Hepatocyte (in vitro differentiated cells): ENCODE results near the gene UQCC5. TPM values are rescaled to one million over a fixed set of nuclear protein-coding genes. Genes with fewer than 3 reads are reported as not detected.

Source experiments
- DNase-seq: peaks from one replicate; pipeline ENCODE4 v3.0.0-alpha.2; 2016; ENCODE audit warnings: low spot score
- H2AFZ ChIP-seq: fragments of 200-600 bp; sonication (generic); 2 replicates; pipeline ENCODE4 v1.6.0; 2016; ENCODE audit warnings: antibody characterized with exemption, mild to moderate bottlenecking
- H3K27ac ChIP-seq: fragments of 200-600 bp; sonication (generic); 2 replicates; pipeline ENCODE4 v1.5.1; 2016; ENCODE audit warnings: mild to moderate bottlenecking
- H3K27me3 ChIP-seq: fragments of 200-600 bp; sonication (generic); 2 replicates; pipeline ENCODE4 v1.6.1; 2016
- H3K36me3 ChIP-seq: fragments of 200-600 bp; sonication (generic); replicated peaks from 2 replicates; pipeline ENCODE4 v1.5.1; 2016; ENCODE audit warnings: low read depth; ENCODE audit not compliant: insufficient read depth
- H3K4me1 ChIP-seq: fragments of 200-600 bp; sonication (generic); 2 replicates; pipeline ENCODE4 v1.5.1; 2016; ENCODE audit warnings: mild to moderate bottlenecking, moderate library complexity; ENCODE audit not compliant: insufficient read depth
- H3K4me2 ChIP-seq: fragments of 200-600 bp; sonication (generic); 2 replicates; pipeline ENCODE4 v1.6.0; 2016
- H3K4me3 ChIP-seq: fragments of 200-600 bp; sonication (generic); 2 replicates; pipeline ENCODE4 v1.5.1; 2016; ENCODE audit warnings: mild to moderate bottlenecking
- H3K79me2 ChIP-seq: fragments of 200-600 bp; sonication (generic); 2 replicates; pipeline ENCODE4 v1.6.0; 2017; ENCODE audit warnings: mild to moderate bottlenecking
- H3K9me2 ChIP-seq: fragments of 200-600 bp; sonication (generic); replicated peaks from 2 replicates; pipeline ENCODE4 v1.6.0; 2017; ENCODE audit warnings: mild to moderate bottlenecking; ENCODE audit not compliant: insufficient read depth
- H3K9me3 ChIP-seq: fragments of 200-600 bp; sonication (generic); 2 replicates; pipeline ENCODE4 v1.5.1; 2016; ENCODE audit warnings: low read depth, mild to moderate bottlenecking
- H4K20me1 ChIP-seq: fragments of 200-600 bp; sonication (generic); 2 replicates; pipeline ENCODE4 v1.6.0; 2016; ENCODE audit warnings: mild to moderate bottlenecking; ENCODE audit not compliant: insufficient read depth, poor library complexity, severe bottlenecking
- EZH2 ChIP-seq: fragments of 200-600 bp; sonication (generic); IDR thresholded peaks from 2 replicates; pipeline ENCODE4 v1.6.1; 2016; ENCODE audit warnings: antibody characterized with exemption, mild to moderate bottlenecking, borderline replicate concordance
- EZH2phosphoT487 ChIP-seq: fragments of 200-600 bp; sonication (generic); IDR thresholded peaks from one replicate; pipeline ENCODE4 v1.6.1; 2018; ENCODE audit warnings: antibody characterized with exemption, mild to moderate bottlenecking, low read depth, moderate library complexity; ENCODE audit not compliant: unreplicated experiment, severe bottlenecking
- WGBS: methylation state at CpG from one replicate; pipeline ENCODE4 v1.1.6; 2016; ENCODE audit warnings: low lambda C conversion rate; ENCODE audit errors: missing lambda C conversion rate; 5-methylcytosine and 5-hydroxymethylcytosine counted together
- polyA plus RNA-seq: library from polyadenylated mRNA; unstranded; fragments of >200 nt; fragmentation: Nextera tagmentation; extraction: Ambion mirVana; gene quantifications from 2 replicates; pipeline ENCODE4 v1.2.1, GENCODE V29; 2016
- total RNA-seq: library from RNA; depleted of rRNA; stranded (reverse); fragments of >200 nt; gene quantifications from 2 replicates; pipeline ENCODE4 v1.2.3, GENCODE V29; 2014
- TF ChIP-seq, protein P1 (sequence below): fragments of 200-600 bp; sonication (generic); IDR thresholded peaks from 2 replicates; pipeline ENCODE4 v1.5.1; 2016; ENCODE audit warnings: antibody characterized with exemption, mild to moderate bottlenecking; ENCODE audit not compliant: poor library complexity

UQCC5 gene
- total and polyA plus RNA-seq, 2 experiments from 2014 or later, result 0.83 to 51.7 TPM

DNA sequence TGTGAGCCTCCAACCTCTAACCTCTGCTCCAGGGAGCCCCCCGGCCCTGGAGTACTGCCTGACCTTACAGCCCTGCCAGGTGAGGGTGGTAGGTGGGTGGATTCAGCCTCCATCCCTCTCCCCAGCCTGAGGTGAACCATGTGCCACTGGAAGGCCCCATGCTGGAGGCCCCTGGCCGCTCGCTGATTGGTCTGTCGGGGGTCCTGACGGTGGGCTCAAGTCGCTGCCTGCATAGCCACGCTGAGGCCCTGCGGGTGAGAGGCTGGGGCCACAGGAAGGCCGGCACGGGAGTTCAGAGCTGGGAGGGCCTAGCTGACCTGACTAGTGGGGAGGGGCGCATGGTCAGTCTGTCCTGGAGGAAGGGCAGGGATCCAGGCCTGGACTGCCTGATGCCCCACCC, 21.8 kb upstream of the UQCC5 start:
- H3K9me2 ChIP-seq, result no peaks in the 10 kb centered on the region
- no peaks in the 10 kb centered on the region for H3K27me3 ChIP-seq
- no peak overlapping the region for H3K4me2 ChIP-seq
- no peaks in the 10 kb centered on the region for H3K4me1 ChIP-seq
- TF ChIP-seq EZH2phosphoT487, result no peak
- H2AFZ ChIP-seq, result no peak overlapping the region
- H3K27ac ChIP-seq, result no peak overlapping the region
- no peaks in the 10 kb centered on the region for H3K36me3 ChIP-seq
- no peaks in the 10 kb centered on the region for H3K79me2 ChIP-seq
- H4K20me1 ChIP-seq, result no peaks in the 10 kb centered on the region
- WGBS, result 84% methylated on average over 11 of the region's 11 CpGs
- H3K4me3 ChIP-seq, result no peak overlapping the region
- no peaks in the 10 kb centered on the region for H3K9me3 ChIP-seq
- no peak for DNase-seq

DNA sequence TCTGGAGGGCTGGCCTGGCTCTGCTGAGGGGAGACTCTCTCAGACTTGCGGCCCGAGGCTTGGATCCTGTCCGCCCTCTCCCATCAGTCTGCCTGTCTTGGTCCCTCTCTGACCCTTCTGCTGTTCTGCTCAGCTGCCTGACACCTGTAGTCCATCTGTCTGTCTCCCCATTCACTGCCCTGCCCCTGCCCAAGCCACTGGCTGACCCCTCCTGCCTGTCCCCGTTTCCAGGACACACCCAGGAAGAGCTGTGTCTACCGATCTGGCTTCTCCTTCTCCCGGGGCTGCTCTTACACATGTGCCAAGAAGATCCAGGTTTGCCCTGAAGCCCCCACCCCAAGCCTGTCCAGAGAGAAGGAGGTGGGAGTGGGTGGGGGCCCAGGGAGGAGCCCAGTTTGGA, 21.2 kb upstream of the UQCC5 start:
- Histone ChIP-seq H3K36me3 (no peaks in the 10 kb centered on the region), H3K79me2 (no peaks in the 10 kb centered on the region), H3K4me1 (no peaks in the 10 kb centered on the region), H3K4me2 (no peak overlapping the region), H3K9me3 (no peaks in the 10 kb centered on the region), H3K4me3 (no peak overlapping the region), H3K27me3 (no peaks in the 10 kb centered on the region), H3K27ac (no peak overlapping the region), H2AFZ (no peak overlapping the region), H4K20me1 (no peaks in the 10 kb centered on the region), H3K9me2 (no peaks in the 10 kb centered on the region)
- TF ChIP-seq EZH2, result no peak
- TF ChIP-seq EZH2phosphoT487, result no peak
- TF ChIP-seq, protein P1, sequence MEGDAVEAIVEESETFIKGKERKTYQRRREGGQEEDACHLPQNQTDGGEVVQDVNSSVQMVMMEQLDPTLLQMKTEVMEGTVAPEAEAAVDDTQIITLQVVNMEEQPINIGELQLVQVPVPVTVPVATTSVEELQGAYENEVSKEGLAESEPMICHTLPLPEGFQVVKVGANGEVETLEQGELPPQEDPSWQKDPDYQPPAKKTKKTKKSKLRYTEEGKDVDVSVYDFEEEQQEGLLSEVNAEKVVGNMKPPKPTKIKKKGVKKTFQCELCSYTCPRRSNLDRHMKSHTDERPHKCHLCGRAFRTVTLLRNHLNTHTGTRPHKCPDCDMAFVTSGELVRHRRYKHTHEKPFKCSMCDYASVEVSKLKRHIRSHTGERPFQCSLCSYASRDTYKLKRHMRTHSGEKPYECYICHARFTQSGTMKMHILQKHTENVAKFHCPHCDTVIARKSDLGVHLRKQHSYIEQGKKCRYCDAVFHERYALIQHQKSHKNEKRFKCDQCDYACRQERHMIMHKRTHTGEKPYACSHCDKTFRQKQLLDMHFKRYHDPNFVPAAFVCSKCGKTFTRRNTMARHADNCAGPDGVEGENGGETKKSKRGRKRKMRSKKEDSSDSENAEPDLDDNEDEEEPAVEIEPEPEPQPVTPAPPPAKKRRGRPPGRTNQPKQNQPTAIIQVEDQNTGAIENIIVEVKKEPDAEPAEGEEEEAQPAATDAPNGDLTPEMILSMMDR, result no peak
- DNase-seq, result no peak
- WGBS, result 61% methylated on average over 6 of the region's 6 CpGs

DNA sequence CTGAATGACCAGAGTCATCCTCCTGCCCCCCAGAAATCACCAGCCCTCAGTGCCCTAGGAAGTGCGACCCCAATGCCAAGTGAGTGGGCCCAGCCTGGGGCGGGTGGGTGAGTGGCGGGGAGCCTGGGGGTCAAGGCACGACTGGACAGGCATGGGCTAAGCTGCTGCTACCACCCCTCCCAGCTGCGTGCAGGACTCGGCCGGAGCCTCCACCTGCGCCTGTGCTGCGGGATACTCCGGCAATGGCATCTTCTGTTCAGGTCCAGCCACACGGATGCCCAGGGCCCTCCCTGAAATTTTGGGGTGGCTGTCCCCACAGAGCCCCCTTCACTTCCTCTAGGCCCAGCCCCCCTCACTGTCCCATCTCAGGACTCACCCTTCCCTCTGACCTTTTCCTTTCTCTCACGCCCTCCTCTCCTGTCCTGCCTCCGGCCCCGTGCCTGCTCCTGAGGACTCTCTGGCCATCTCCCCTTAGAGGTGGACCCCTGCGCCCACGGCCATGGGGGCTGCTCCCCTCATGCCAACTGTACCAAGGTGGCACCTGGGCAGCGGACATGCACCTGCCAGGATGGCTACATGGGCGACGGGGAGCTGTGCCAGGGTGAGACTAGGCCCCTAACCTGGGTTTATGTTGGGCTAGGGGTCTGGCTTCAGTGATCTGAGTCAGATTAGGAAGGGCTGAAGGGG, 19.8 kb upstream of the UQCC5 start:
- Histone ChIP-seq H3K4me2 (no peak overlapping the region), H3K4me1 (no peaks in the 10 kb centered on the region), H3K4me3 (no peak overlapping the region), H3K79me2 (no peaks in the 10 kb centered on the region), H3K9me3 (no peaks in the 10 kb centered on the region), H2AFZ (no peak overlapping the region), H3K27ac (no peak overlapping the region), H3K27me3 (no peaks in the 10 kb centered on the region), H4K20me1 (no peaks in the 10 kb centered on the region), H3K36me3 (no peaks in the 10 kb centered on the region), H3K9me2 (no peaks in the 10 kb centered on the region)
- 91% methylated on average over 17 of the region's 19 CpGs for WGBS
- no peak for DNase-seq
- no peak for TF ChIP-seq EZH2phosphoT487
- TF ChIP-seq, protein P1, result no peak
- no peak for TF ChIP-seq EZH2

DNA sequence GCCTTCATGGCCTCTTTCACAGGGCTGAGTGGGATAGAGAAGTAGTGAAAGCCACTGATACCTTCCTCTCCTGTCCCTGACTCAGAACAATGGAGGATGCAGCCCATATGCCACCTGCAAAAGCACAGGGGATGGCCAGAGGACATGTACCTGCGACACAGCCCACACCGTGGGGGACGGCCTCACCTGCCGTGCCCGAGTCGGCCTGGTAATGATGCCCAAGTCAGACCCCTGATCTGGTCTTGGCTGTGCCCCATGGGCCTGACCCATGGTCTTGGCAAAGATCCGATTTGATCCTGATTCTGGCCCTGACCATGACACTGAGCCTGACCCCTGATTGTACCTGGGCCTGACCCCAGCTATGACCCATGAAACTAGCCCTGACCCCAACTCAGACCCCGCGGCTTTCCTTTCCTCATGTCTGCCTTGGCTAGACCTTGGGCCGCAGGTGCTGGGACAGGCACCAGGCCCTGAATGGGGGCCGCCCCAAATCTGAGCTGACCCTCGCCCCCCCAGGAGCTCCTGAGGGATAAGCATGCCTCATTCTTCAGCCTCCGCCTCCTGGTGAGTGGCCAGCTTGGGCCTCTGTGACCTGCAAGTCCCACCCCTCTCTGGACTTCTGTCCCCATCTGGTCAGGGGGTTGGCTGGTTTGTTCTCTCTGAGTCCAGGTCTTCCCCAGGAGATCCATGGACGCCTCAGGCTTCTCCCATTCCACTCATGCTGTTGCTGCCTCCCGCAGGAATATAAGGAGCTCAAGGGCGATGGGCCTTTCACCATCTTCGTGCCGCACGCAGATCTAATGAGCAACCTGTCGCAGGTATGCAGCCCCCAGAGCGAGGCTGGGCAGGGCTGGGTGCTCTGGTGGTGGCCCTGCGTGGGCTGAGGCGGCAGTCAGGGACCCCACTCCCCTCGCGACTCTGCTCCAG, 18.3 kb upstream of the UQCC5 start:
- no peaks in the 10 kb centered on the region for H4K20me1 ChIP-seq
- no peak overlapping the region for H3K4me2 ChIP-seq
- no peak overlapping the region for H3K4me3 ChIP-seq
- no peak overlapping the region for H3K27ac ChIP-seq
- H3K79me2 ChIP-seq, result no peaks in the 10 kb centered on the region
- H3K27me3 ChIP-seq, result no peaks in the 10 kb centered on the region
- no peak overlapping the region for H2AFZ ChIP-seq
- WGBS, result 89% methylated on average over 25 of the region's 25 CpGs
- no peak for DNase-seq
- H3K9me2 ChIP-seq, result no peaks in the 10 kb centered on the region
- no peaks in the 10 kb centered on the region for H3K4me1 ChIP-seq
- TF ChIP-seq, protein P1, result no peak
- no peak for TF ChIP-seq EZH2
- no peak for TF ChIP-seq EZH2phosphoT487
- no peaks in the 10 kb centered on the region for H3K36me3 ChIP-seq
- no peaks in the 10 kb centered on the region for H3K9me3 ChIP-seq
